ENCODE measurements around the gene MTMR12.

MTMR12 gene

GRCh38 chr5:32312595-32313332 lies at the start of gene MTMR12:
Gene MTMR12 (minus strand): TSS chr5:32312939. CDS start chr5:32312838, 101 bp downstream.
- peak; percentile 100 for DNase-seq

GRCh38 chr5:32362527-32362926 lies 49.8 kb upstream of the MTMR12 start:
- no peak for DNase-seq

GRCh38 chr5:32360906-32361305 lies 48.2 kb upstream of the MTMR12 start:
- DNase-seq: no peak

- no peak for DNase-seq
Measured at GRCh38 chr5:32358611-32359010, 45.9 kb upstream of the MTMR12 start.

GRCh38 chr5:32357658-32358057 lies 44.9 kb upstream of the MTMR12 start:
- no peak for DNase-seq

GRCh38 chr5:32355686-32356085 lies 42.9 kb upstream of the MTMR12 start:
- DNase-seq: no peak

GRCh38 chr5:32353420-32353819 lies 40.7 kb upstream of the MTMR12 start:
- DNase-seq: no peak

- no peak for DNase-seq
Measured at GRCh38 chr5:32352685-32353084, 39.9 kb upstream of the MTMR12 start.

- DNase-seq: no peak
Measured at GRCh38 chr5:32346869-32347268, 34.1 kb upstream of the MTMR12 start.

GRCh38 chr5:32343058-32343672 lies 30.4 kb upstream of the MTMR12 start:
- no peak for DNase-seq

- DNase-seq: no peak
Measured at GRCh38 chr5:32342656-32343055, 29.9 kb upstream of the MTMR12 start.

- DNase-seq: no peak
Measured at GRCh38 chr5:32339878-32340277, 27.1 kb upstream of the MTMR12 start.

GRCh38 chr5:32339198-32339597 lies 26.5 kb upstream of the MTMR12 start:
- no peak for DNase-seq

GRCh38 chr5:32332966-32333365 lies 20.2 kb upstream of the MTMR12 start:
- DNase-seq: no peak

GRCh38 chr5:32332361-32332760 lies 19.6 kb upstream of the MTMR12 start:
- DNase-seq: no peak

GRCh38 chr5:32331935-32332274 lies 19.2 kb upstream of the MTMR12 start:
- DNase-seq: no peak

- no peak for DNase-seq
Measured at GRCh38 chr5:32331217-32331934, 18.6 kb upstream of the MTMR12 start.

- no peak for DNase-seq
Measured at GRCh38 chr5:32330126-32330971, 17.6 kb upstream of the MTMR12 start.

- DNase-seq: peak; percentile 59 to 68
Measured at GRCh38 chr5:32329395-32329834, 16.7 kb upstream of the MTMR12 start.

- DNase-seq: no peak
Measured at GRCh38 chr5:32326216-32326772, 13.6 kb upstream of the MTMR12 start.

GRCh38 chr5:32325616-32326015 lies 12.9 kb upstream of the MTMR12 start:
- DNase-seq: no peak

GRCh38 chr5:32325062-32325461 lies 12.3 kb upstream of the MTMR12 start:
- DNase-seq: no peak

- DNase-seq: no peak
Measured at GRCh38 chr5:32323741-32324140, 11.0 kb upstream of the MTMR12 start.

All from CD4-positive, alpha-beta T cell treated with Interleukin-4 for 1 hour (primary cell).